Esophagus squamous epithelium (tissue), 5 donors: ENCODE results near the gene SS18L1. TPM values are rescaled to one million over a fixed set of nuclear protein-coding genes. Genes with fewer than 3 reads are reported as not detected.
A peak's percentile ranks its signal among the peaks of the same experiment; 100 is the strongest.

Experiments used
- DNase-seq: peaks from one replicate; lab custom pipeline; 2025; lab: John Stamatoyannopoulos, UW
- H3K27ac ChIP-seq, 4 donors: fragments of 200-600 bp; sonication (generic); one replicate each; pipeline ENCODE4 v1.5.1; 2016 to 2019; ENCODE audit warnings: mild to moderate bottlenecking in 1 of 4
- H3K27me3 ChIP-seq, 4 donors: fragments of 200-600 bp; sonication (generic); 1 replicate in 3 of 4; 2 replicates in 1 of 4; pipeline versions ENCODE4 v1.5.1 to v1.6.0; 2017 to 2021; ENCODE audit warnings: antibody characterized with exemption in 1 of 4
- H3K36me3 ChIP-seq, 3 donors: fragments of 200-600 bp; sonication (generic); one replicate each; pipeline ENCODE4 v1.5.1; 2016 to 2019
- H3K4me1 ChIP-seq, 3 donors: fragments of 200-600 bp; sonication (generic); one replicate each; pipeline ENCODE4 v1.5.1; 2017 to 2019
- H3K4me3 ChIP-seq, 4 donors: fragments of 200-600 bp; sonication (generic); 1 replicate in 3 of 4; 2 replicates in 1 of 4; pipeline ENCODE4 v1.5.1; 2016 to 2019; ENCODE audit warnings: mild to moderate bottlenecking in 2 of 4, moderate library complexity in 1 of 4
- H3K9me3 ChIP-seq, 3 donors: fragments of 200-600 bp; sonication (generic); one replicate each; pipeline ENCODE4 v1.5.1; 2016 to 2019
- CTCF ChIP-seq, 6 experiments: fragments of 450-650 bp in 4 of 6; fragments of 200-600 bp in 2 of 6; sonication (generic) in 2 of 6; IDR thresholded peaks; one replicate each; pipeline ENCODE4 v1.5.1; 2016 to 2019; ENCODE audit warnings: antibody characterized with exemption in 6 of 6, mild to moderate bottlenecking in 4 of 6, moderate library complexity in 4 of 6
- POLR2A ChIP-seq, 4 donors: fragments of 450-650 bp; IDR thresholded peaks; one replicate each; pipeline ENCODE4 v1.6.1; 2017; ENCODE audit warnings: antibody characterized with exemption in 4 of 4, mild to moderate bottlenecking in 4 of 4, moderate library complexity in 3 of 4
- WGBS, 2 donors: methylation state at CpG; one replicate each; pipeline ENCODE4 v1.1.5; 2018; 5-methylcytosine and 5-hydroxymethylcytosine counted together
- intact Hi-C: fragments of 100-400 bp; cut with DNase I; formaldehyde crosslinking; loops from one replicate; pipeline ENCODE4 v1.15.0; 2022
- total RNA-seq, 4 donors: library from RNA; depleted of rRNA; stranded (reverse); fragments of >200 nt; gene quantifications; one replicate each; pipeline ENCODE4 v1.1.0, GENCODE V29; 2016
- donor health status: DM: yes; HTN: yes; CAD: no.

SS18L1 gene
- total RNA-seq, 4 donors from 2014 or later, result 7.8 to 24.5 (median 15.0) TPM

GRCh38 chr20:62155428-62156253 is 12.1 kb downstream of the SS18L1 start:
- no peak overlapping the region for H3K27ac ChIP-seq
- H3K4me3 ChIP-seq, result no peak overlapping the region
- H3K27me3 ChIP-seq, result no peaks in the 10 kb centered on the region
- DNase-seq, result no peak
- WGBS, 2 donors, result 59 to 74% methylated on average over 14 to 19 of the region's 29 CpGs
- intact Hi-C loops, result no loop called here
- H3K36me3 ChIP-seq, result peaks cover 0 to 54% (median 0%) of the 10 kb centered on the region in 3 donors
- peaks cover 10 to 57% (median 14%) of the 10 kb centered on the region in 3 donors for H3K4me1 ChIP-seq
- TF ChIP-seq CTCF (IDR thresholded peaks at IDR 0.05), result no peak
- TF ChIP-seq POLR2A (IDR thresholded peaks at IDR 0.05), result no peak
- no peaks in the 10 kb centered on the region for H3K9me3 ChIP-seq

GRCh38 chr20:62156254-62156556 is 12.6 kb downstream of the SS18L1 start:
- no peak for DNase-seq
- intact Hi-C loops, result no loop called here
- Histone ChIP-seq H3K9me3 (no peaks in the 10 kb centered on the region), H3K4me1 (peaks cover 10 to 57% (median 18%) of the 10 kb centered on the region in 3 donors), H3K4me3 (no peak overlapping the region), H3K27me3 (no peaks in the 10 kb centered on the region), H3K27ac (no peak overlapping the region), H3K36me3 (peaks cover 0 to 59% (median 0%) of the 10 kb centered on the region in 3 donors)
- TF ChIP-seq POLR2A (IDR thresholded peaks at IDR 0.05), result no peak
- 88% methylated on average over 3 of the region's 3 CpGs; no CpG with 5 or more reads in 1 of the 2 donors for whole genome bisulfite sequencing, 2 donors

DNA sequence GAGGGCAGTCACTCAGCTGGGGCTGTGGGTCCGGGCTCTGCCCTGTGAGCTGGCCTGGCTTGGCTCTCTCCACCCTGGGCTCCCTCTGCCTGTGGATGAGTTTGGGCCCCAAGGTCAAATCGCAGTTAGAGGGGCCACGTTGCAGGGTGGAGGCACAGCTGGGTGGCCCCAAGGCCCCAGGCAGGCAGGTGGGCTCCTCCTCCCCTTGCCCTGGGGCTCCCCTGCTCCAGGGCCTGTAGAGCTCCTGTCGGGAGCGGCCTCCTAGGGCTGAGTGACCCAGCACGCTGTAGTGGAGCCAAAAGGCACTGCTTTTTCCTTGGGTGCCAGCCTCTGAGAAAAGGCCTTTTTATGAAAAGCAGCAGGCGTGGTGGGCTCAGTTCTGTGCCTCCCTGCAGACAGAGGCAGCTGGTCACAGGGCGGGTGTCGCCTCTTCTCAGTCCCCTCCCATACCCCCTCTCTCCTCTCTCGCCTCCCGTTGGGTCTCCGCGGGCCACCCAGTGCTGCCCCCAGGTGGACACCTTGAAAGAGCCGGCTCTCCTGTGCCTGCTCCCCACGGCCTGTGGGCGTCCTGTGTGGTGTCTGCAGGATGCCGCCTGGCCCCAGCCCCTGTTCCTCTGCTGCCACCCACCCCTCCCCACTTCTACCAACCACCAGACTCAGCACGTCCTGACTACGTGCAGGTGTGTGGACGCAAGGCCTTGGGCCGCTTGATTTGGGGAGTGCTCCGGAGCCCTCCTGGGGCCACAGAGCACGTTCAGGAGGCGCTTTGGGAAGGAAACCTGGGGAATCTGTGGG is 13.2 kb downstream of the SS18L1 start:
- Histone ChIP-seq H3K27me3 (no peaks in the 10 kb centered on the region), H3K4me1 (peaks cover 10 to 59% (median 21%) of the 10 kb centered on the region in 3 donors), H3K4me3 (no peak overlapping the region), H3K27ac (no peak overlapping the region), H3K36me3 (peaks cover 0 to 65% (median 0%) of the 10 kb centered on the region in 3 donors), H3K9me3 (no peaks in the 10 kb centered on the region)
- intact Hi-C loops, result no loop called here
- DNase-seq, result no peak
- TF ChIP-seq POLR2A (IDR thresholded peaks at IDR 0.05) (no peak), CTCF (IDR thresholded peaks at IDR 0.05) (peak; percentile 26 to 68 (median 52))
- 28 to 42% methylated on average over 5 to 10 of the region's 24 CpGs for WGBS, 2 donors

- peaks cover under 1 to 66% (median 3%) of the 10 kb centered on the region in 3 donors for H3K36me3 ChIP-seq
- no peak for DNase-seq
- 86% methylated on average over 11 to 17 of the region's 25 CpGs for WGBS, 2 donors
These were observed 14.0 kb downstream of the SS18L1 start for GRCh38 chr20:62157387-62158087.

More at GRCh38 chr20:62157387-62158087, 14.0 kb downstream of the SS18L1 start:
- no peak for TF ChIP-seq CTCF (IDR thresholded peaks at IDR 0.05)
- no peak for TF ChIP-seq POLR2A (IDR thresholded peaks at IDR 0.05)
- H3K4me1 ChIP-seq, result peaks cover 10 to 60% (median 21%) of the 10 kb centered on the region in 3 donors
- H3K27me3 ChIP-seq, result no peaks in the 10 kb centered on the region
- no peak overlapping the region for H3K27ac ChIP-seq
- H3K4me3 ChIP-seq, result no peak overlapping the region
- no peaks in the 10 kb centered on the region for H3K9me3 ChIP-seq
- intact Hi-C loops, result no loop called here
